Measurements from ENCODE around the gene CYP2W1. TPM values are rescaled to one million over a fixed set of nuclear protein-coding genes. Genes with fewer than 3 reads are reported as not detected.

Gene CYP2W1
- total and polyA plus RNA-seq, 8 donors, result 6.2 to 16.9 (median 9.0) TPM; not detected in 2

GRCh38 chr7:961546-962400 lies 21.2 kb upstream of the CYP2W1 start:
- H3K9me3 ChIP-seq, result no peaks in the 10 kb centered on the region
- DNase-seq (peak in 1 of 4 donors; percentile 39), ATAC-seq (no peak)
- TF ChIP-seq CTCF (IDR thresholded peaks at IDR 0.05), result no peak
- peaks cover 0 to 45% of the 10 kb centered on the region in 2 donors for H3K27me3 ChIP-seq
- peaks cover 0 to 6% of the 10 kb centered on the region in 2 donors for H3K36me3 ChIP-seq
- H3K4me1 ChIP-seq, result peaks cover 6 to 54% of the 10 kb centered on the region in 2 donors
- no peak overlapping the region for H3K4me3 ChIP-seq
- intact Hi-C loops (cut with DNase I), result no loop called here
- no peak overlapping the region for H3K27ac ChIP-seq

GRCh38 chr7:962401-963081 lies 20.4 kb upstream of the CYP2W1 start:
- H3K27ac ChIP-seq, result no peak overlapping the region
- no peak for TF ChIP-seq CTCF (IDR thresholded peaks at IDR 0.05)
- no peak overlapping the region for H3K4me3 ChIP-seq
- H3K9me3 ChIP-seq, result no peaks in the 10 kb centered on the region
- H3K36me3 ChIP-seq, result peaks cover 0 to 13% of the 10 kb centered on the region in 2 donors
- ATAC-seq (no peak), DNase-seq (peak in 1 of 4 donors; percentile 55)
- intact Hi-C loops (cut with DNase I), result no loop called here
- H3K4me1 ChIP-seq, result peaks cover 6 to 51% of the 10 kb centered on the region in 2 donors
- H3K27me3 ChIP-seq, result peaks cover 0 to 37% of the 10 kb centered on the region in 2 donors

GRCh38 chr7:963236-964078 lies 19.5 kb upstream of the CYP2W1 start:
- Histone ChIP-seq H3K4me1 (peaks cover 6 to 46% of the 10 kb centered on the region in 2 donors), H3K4me3 (no peak overlapping the region), H3K36me3 (peaks cover 0 to 22% of the 10 kb centered on the region in 2 donors), H3K27ac (no peak overlapping the region), H3K27me3 (peaks cover 0 to 28% of the 10 kb centered on the region in 2 donors), H3K9me3 (no peaks in the 10 kb centered on the region)
- DNase-seq, result peak in 1 of 4 donors; percentile 73
- TF ChIP-seq CTCF (IDR thresholded peaks at IDR 0.05), result no peak
- intact Hi-C loops (cut with DNase I), result no loop called here
- no peak for ATAC-seq

- no peak for TF ChIP-seq CTCF (IDR thresholded peaks at IDR 0.05)
- ATAC-seq (peak; percentile 34), DNase-seq (peak in 1 of 4 donors; percentile 75)
- peak overlapping the region; percentile 1 to 23 for H3K27ac ChIP-seq
- intact Hi-C loops (cut with DNase I), result no loop called here
- no peaks in the 10 kb centered on the region for H3K9me3 ChIP-seq
- no peak overlapping the region for H3K4me3 ChIP-seq
- peaks cover 0 to 34% of the 10 kb centered on the region in 2 donors for H3K36me3 ChIP-seq
- H3K4me1 ChIP-seq, result peaks cover 6 to 53% of the 10 kb centered on the region in 2 donors
- peaks cover 0 to 24% of the 10 kb centered on the region in 2 donors for H3K27me3 ChIP-seq
Measured at GRCh38 chr7:964401-965231, 18.4 kb upstream of the CYP2W1 start.

Data from left lung (tissue), 10 donors.